ENCODE results near the gene ANKRA2.

The ANKRA2 gene

GRCh38 chr5:73564675-73565074 lies 764 bp downstream of the ANKRA2 start:
- Histone ChIP-seq H3K4me2 (ENCODE audit: low read depth, low read length, poor library complexity, severe bottlenecking) (peak overlapping the region; percentile 96), H2AFZ (ENCODE audit: low read depth, low read length, severe bottlenecking) (peak overlapping the region; percentile 84), H3K9me2 (replicated peaks; ENCODE audit: insufficient read depth, low read length) (no peaks in the 10 kb centered on the region), H3K79me2 (ENCODE audit: insufficient read depth, low read length) (peaks cover 56% of the 10 kb centered on the region), H3K27me3 (ENCODE audit: low read length) (no peaks in the 10 kb centered on the region), H3K4me3 (ENCODE audit: insufficient read depth, low read length, poor library complexity, severe bottlenecking) (peak overlapping the region; percentile 91), H3K36me3 (ENCODE audit: low read length) (peaks cover 7% of the 10 kb centered on the region; the same call in 1 of the 2 replicates), H3K27ac (ENCODE audit: low read depth, low read length) (peak overlapping the region; percentile 78), H3K9ac (ENCODE audit: low read length) (peak overlapping the region; percentile 79), H3K9me3 (ENCODE audit: insufficient read depth, low read length) (no peaks in the 10 kb centered on the region), H4K20me1 (ENCODE audit: low read depth, low read length) (no peaks in the 10 kb centered on the region), H3F3A (ENCODE audit: insufficient read depth) (no peaks in the 10 kb centered on the region)
- TF ChIP-seq CTCF (IDR thresholded peaks at IDR 0.05; ENCODE audit: insufficient read depth, low read length, poor library complexity, severe bottlenecking), result no peak
- no peak for TF ChIP-seq EZH2phosphoT487 (conservative IDR thresholded peaks at IDR 0.05; ENCODE audit: low read length)

GRCh38 chr5:73564018-73564417 lies 1.4 kb downstream of the ANKRA2 start:
- Histone ChIP-seq H3K9me2 (replicated peaks; ENCODE audit: insufficient read depth, low read length) (no peaks in the 10 kb centered on the region), H3K9me3 (ENCODE audit: insufficient read depth, low read length) (no peaks in the 10 kb centered on the region), H3K4me3 (ENCODE audit: insufficient read depth, low read length, poor library complexity, severe bottlenecking) (peak overlapping the region; percentile 91), H3K9ac (ENCODE audit: low read length) (peak overlapping the region; percentile 79), H3K79me2 (ENCODE audit: insufficient read depth, low read length) (peaks cover 50% of the 10 kb centered on the region), H3K36me3 (ENCODE audit: low read length) (peaks cover 7% of the 10 kb centered on the region; the same call in 1 of the 2 replicates), H3K4me2 (ENCODE audit: low read depth, low read length, poor library complexity, severe bottlenecking) (peak overlapping the region; percentile 96), H4K20me1 (ENCODE audit: low read depth, low read length) (no peaks in the 10 kb centered on the region), H3F3A (ENCODE audit: insufficient read depth) (no peaks in the 10 kb centered on the region), H2AFZ (ENCODE audit: low read depth, low read length, severe bottlenecking) (no peak overlapping the region), H3K27me3 (ENCODE audit: low read length) (no peaks in the 10 kb centered on the region), H3K27ac (ENCODE audit: low read depth, low read length) (no peak overlapping the region)
- TF ChIP-seq EZH2phosphoT487 (conservative IDR thresholded peaks at IDR 0.05; ENCODE audit: low read length), result no peak
- no peak for TF ChIP-seq CTCF (IDR thresholded peaks at IDR 0.05; ENCODE audit: insufficient read depth, low read length, poor library complexity, severe bottlenecking)

GRCh38 chr5:73558950-73559349 lies 6.5 kb downstream of the ANKRA2 start:
- no peaks in the 10 kb centered on the region for H3K27me3 ChIP-seq (ENCODE audit: low read length)
- H4K20me1 ChIP-seq (ENCODE audit: low read depth, low read length), result no peaks in the 10 kb centered on the region
- no peaks in the 10 kb centered on the region for H3F3A ChIP-seq (ENCODE audit: insufficient read depth)
- H3K27ac ChIP-seq (ENCODE audit: low read depth, low read length), result no peak overlapping the region
- no peak overlapping the region for H3K4me2 ChIP-seq (ENCODE audit: low read depth, low read length, poor library complexity, severe bottlenecking)
- H3K9ac ChIP-seq (ENCODE audit: low read length), result no peak overlapping the region
- H3K4me3 ChIP-seq (ENCODE audit: insufficient read depth, low read length, poor library complexity, severe bottlenecking), result no peak overlapping the region
- no peaks in the 10 kb centered on the region for H3K9me3 ChIP-seq (ENCODE audit: insufficient read depth, low read length)
- TF ChIP-seq CTCF (IDR thresholded peaks at IDR 0.05; ENCODE audit: insufficient read depth, low read length, poor library complexity, severe bottlenecking) (no peak), EZH2phosphoT487 (conservative IDR thresholded peaks at IDR 0.05; ENCODE audit: low read length) (no peak)
- no peak overlapping the region for H2AFZ ChIP-seq (ENCODE audit: low read depth, low read length, severe bottlenecking)
- no peaks in the 10 kb centered on the region for H3K9me2 ChIP-seq (replicated peaks; ENCODE audit: insufficient read depth, low read length)
- H3K79me2 ChIP-seq (ENCODE audit: insufficient read depth, low read length), result peaks cover 5% of the 10 kb centered on the region; the same call in 1 of the 2 replicates
- H3K36me3 ChIP-seq (ENCODE audit: low read length), result no peaks in the 10 kb centered on the region; the same call in 1 of the 2 replicates
